Testis (tissue), 3 donors: ENCODE data around the gene APLF. TPM values are rescaled to one million over a fixed set of nuclear protein-coding genes. Genes with fewer than 3 reads are reported as not detected.
A peak's percentile ranks its signal among the peaks of the same experiment; 100 is the strongest.

ENCODE experiments used
- DNase-seq: peaks from one replicate; pipeline ENCODE4 v3.0.0-alpha.2; 2019
- H3K27ac ChIP-seq, 2 donors: fragments of 200-600 bp; sonication (generic); one replicate each; pipeline ENCODE4 v1.5.1; 2019
- H3K27me3 ChIP-seq: fragments of 200-600 bp; sonication (generic); one replicate; pipeline ENCODE4 v1.5.1; 2019
- H3K36me3 ChIP-seq: fragments of 200-600 bp; sonication (generic); one replicate; pipeline ENCODE4 v1.5.1; 2017; ENCODE audit warnings: low read depth; ENCODE audit errors: missing control alignments
- H3K4me1 ChIP-seq: fragments of 200-600 bp; sonication (generic); one replicate; pipeline ENCODE4 v1.5.1; 2019
- H3K4me3 ChIP-seq, 2 donors: fragments of 200-600 bp; sonication (generic); one replicate each; pipeline ENCODE4 v1.5.1; 2017 to 2019
- H3K9me3 ChIP-seq: fragments of 200-600 bp; sonication (generic); one replicate; pipeline ENCODE4 v1.5.1; 2017
- POLR2A ChIP-seq: fragments of 450-650 bp; IDR thresholded peaks from one replicate; pipeline ENCODE4 v1.6.1; 2017; ENCODE audit warnings: antibody characterized with exemption, mild to moderate bottlenecking, moderate library complexity
- WGBS, 2 donors: methylation state at CpG; one replicate each; pipeline ENCODE4 v1.1.5; 2018; 5-methylcytosine and 5-hydroxymethylcytosine counted together
- intact Hi-C: fragments of 100-400 bp; cut with DNase I; formaldehyde crosslinking; loops from one replicate; pipeline ENCODE4 v1.15.1; 2023; ENCODE audit warnings: low total_unique reads
- polyA plus RNA-seq: library from polyadenylated mRNA; stranded (reverse); fragments of 350-450 nt; fragmentation: Illumina TruSeq; extraction: RNeasy Lipid Tissue Mini Kit (QIAGEN cat#74804); gene quantifications from one replicate; pipeline ENCODE4 v1.2.3, GENCODE V29; 2014; ENCODE audit warnings: low read depth, low replicate concordance; ENCODE audit not compliant: insufficient read depth
- total RNA-seq, 2 donors: library from RNA; depleted of rRNA; stranded (reverse); fragments of >200 nt; gene quantifications; one replicate each; pipeline ENCODE4 v1.2.3, GENCODE V29; 2016
- TF ChIP-seq, protein P1 (sequence below), 3 experiments: fragments of 450-650 bp in 2 of 3; fragments of 200-600 bp in 1 of 3; sonication (generic) in 1 of 3; IDR thresholded peaks; one replicate each; pipeline ENCODE4 v1.5.1; 2016 to 2019; ENCODE audit warnings: antibody characterized with exemption in 3 of 3, mild to moderate bottlenecking in 2 of 3, moderate library complexity in 1 of 3

The APLF gene
- total and polyA plus RNA-seq, 3 donors from 2014 or later, result 6.6 to 21.7 (median 14.7) TPM

DNA sequence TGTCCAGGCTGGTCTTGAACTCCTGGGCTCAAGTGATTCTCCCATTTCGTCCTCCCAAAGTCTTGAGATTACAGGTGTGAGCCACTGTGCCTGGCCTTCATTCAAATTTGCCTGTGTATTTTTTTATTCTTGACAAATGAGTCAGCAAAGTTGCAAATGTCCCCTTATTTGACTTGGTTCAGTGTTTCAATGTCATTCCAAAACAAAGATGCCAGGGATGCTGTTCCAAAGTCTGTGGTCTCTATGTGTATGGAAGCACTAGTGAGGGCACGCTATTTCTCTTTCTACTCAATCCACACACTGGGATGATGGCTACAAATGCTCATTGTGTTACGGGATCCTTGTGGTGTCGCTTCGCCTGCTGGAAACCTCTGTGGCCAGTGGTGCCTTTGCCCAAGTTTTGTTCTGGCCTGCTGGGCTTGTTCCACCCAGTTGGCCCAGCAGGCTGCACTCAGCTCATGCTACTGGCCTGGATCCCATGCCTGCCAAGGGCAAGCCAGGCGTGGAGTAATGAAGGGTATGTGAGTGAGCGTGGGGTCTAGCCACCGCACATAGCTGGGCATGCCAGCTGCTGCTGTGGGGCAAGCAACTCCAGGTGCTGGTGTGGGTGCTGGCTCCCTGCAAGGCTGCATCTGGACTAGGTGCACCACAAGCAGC, 35.9 kb upstream of the APLF start:
- DNase-seq, result no peak
- Histone ChIP-seq H3K27me3 (no peaks in the 10 kb centered on the region), H3K36me3 (no peaks in the 10 kb centered on the region), H3K9me3 (no peaks in the 10 kb centered on the region), H3K4me1 (peaks cover 24% of the 10 kb centered on the region), H3K4me3 (no peak overlapping the region), H3K27ac (no peak overlapping the region)
- intact Hi-C loops, result loop anchor here (10.0 kb wide), 1 partner anchor 67 kb away; the partner anchor contains the start of gene PLEK
- WGBS, 2 donors, result 70 to 83% methylated on average over 5 to 8 of the region's 8 CpGs
- TF ChIP-seq, protein P1, sequence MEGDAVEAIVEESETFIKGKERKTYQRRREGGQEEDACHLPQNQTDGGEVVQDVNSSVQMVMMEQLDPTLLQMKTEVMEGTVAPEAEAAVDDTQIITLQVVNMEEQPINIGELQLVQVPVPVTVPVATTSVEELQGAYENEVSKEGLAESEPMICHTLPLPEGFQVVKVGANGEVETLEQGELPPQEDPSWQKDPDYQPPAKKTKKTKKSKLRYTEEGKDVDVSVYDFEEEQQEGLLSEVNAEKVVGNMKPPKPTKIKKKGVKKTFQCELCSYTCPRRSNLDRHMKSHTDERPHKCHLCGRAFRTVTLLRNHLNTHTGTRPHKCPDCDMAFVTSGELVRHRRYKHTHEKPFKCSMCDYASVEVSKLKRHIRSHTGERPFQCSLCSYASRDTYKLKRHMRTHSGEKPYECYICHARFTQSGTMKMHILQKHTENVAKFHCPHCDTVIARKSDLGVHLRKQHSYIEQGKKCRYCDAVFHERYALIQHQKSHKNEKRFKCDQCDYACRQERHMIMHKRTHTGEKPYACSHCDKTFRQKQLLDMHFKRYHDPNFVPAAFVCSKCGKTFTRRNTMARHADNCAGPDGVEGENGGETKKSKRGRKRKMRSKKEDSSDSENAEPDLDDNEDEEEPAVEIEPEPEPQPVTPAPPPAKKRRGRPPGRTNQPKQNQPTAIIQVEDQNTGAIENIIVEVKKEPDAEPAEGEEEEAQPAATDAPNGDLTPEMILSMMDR (IDR thresholded peaks at IDR 0.05), result no peak
- no peak for TF ChIP-seq POLR2A

DNA sequence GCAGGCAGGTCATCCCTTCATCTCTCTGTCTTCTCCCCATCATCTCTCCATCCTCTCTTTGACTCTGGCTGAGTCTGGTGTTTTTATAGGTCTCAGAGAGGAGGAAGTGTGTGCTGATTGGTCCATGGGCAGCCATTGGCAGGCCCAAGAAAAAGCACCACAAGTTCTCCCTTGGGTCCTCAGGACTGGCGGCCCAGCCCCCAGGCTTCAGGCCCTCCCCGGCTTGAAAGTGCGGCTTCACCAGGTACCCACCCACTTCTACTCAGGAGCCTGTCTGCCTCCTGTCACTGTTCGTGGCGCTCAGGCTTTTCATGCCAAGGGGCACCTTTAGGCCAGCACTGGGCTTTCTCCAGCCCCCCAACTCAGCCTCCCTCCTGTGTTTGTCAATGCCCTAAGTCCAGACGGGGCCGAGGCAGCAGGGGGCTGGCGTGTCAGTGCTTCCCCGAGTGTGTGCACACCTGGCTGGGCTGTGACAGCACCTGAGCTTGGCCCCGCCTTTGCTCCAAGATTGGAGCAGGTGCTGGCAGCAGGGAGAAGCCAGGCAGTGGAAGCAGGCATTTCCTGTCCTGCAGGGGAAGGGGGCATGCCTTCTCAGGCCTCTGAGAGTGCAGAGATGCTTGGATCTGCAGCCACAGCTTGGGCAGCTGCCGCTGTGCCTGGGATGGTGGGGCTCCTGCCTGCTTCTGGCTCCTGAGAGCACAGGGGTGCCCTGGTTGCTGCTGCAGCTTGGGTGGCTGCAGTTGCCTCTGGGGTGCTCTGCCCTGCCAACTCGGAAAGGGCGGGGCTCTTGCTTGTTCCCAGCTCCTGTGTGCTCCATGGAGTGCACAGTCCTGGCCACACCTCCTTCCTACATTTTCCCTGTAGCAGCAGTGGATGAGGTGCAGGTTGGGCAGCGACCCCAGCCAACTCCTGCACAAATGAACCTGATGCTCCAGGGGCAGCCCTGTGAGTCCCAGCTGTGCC, 34.4 kb upstream of the APLF start:
- H3K4me3 ChIP-seq, result no peak overlapping the region
- intact Hi-C loops, result loop anchor here (10.0 kb wide), 1 partner anchor 68 kb away; the partner anchor contains the start of gene PLEK
- WGBS, 2 donors, result 89 to 90% methylated on average over 3 to 14 of the region's 14 CpGs
- TF ChIP-seq, protein P1 (IDR thresholded peaks at IDR 0.05), result no peak
- TF ChIP-seq POLR2A, result no peak
- no peaks in the 10 kb centered on the region for H3K36me3 ChIP-seq
- H3K4me1 ChIP-seq, result peaks cover 30% of the 10 kb centered on the region
- H3K27me3 ChIP-seq, result no peaks in the 10 kb centered on the region
- no peak overlapping the region for H3K27ac ChIP-seq
- no peak for DNase-seq
- no peaks in the 10 kb centered on the region for H3K9me3 ChIP-seq

DNA sequence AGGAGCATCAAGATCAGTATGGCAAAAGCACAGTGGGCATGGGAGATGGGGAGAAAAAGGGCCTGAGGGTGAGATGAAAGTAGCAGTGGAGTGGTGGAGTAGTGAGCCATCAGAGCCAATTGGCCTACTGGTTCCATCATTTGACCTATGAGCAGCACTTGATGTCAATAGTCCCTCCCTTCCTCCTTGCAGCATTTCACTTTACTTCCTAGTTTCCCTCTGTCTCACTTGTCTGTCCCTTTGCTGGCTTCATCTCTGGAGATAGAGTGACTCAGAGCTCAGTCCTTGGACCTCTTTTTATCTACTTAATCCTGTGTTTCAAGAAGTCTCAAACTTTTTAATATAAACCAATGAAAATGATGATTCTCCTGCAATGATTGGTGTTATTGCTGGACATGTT, 32.4 kb upstream of the APLF start:
- TF ChIP-seq, protein P1 (IDR thresholded peaks at IDR 0.05), result no peak
- no peak for TF ChIP-seq POLR2A
- H3K4me1 ChIP-seq, result peaks cover 21% of the 10 kb centered on the region
- intact Hi-C loops, result loop anchor here (10.0 kb wide), 1 partner anchor 70 kb away; the partner anchor contains the start of gene PLEK
- peak overlapping the region; percentile 41 to 77 for H3K27ac ChIP-seq
- no peaks in the 10 kb centered on the region for H3K27me3 ChIP-seq
- DNase-seq, result no peak
- no peak overlapping the region for H3K4me3 ChIP-seq
- no peaks in the 10 kb centered on the region for H3K36me3 ChIP-seq
- H3K9me3 ChIP-seq, result no peaks in the 10 kb centered on the region

DNA sequence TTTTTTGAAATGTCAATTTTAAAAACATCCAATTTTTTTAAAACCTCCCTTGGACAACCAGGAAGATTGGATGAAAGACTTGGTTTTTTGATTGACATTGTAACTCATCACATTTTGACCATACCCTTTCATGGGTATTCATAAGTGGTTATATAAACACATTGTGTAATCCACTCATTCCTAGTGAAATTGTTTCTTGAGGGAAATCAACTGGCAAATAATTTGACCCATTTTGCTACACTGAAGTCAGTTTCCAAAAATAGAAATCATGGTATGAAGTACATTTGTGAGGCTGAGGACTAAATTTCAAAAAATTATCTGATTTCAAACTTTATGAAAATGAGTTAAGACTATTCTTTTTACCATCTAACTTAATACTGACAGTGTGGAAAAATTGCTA, 31.8 kb upstream of the APLF start:
- TF ChIP-seq POLR2A, result no peak
- TF ChIP-seq, protein P1 (IDR thresholded peaks at IDR 0.05), result no peak
- Histone ChIP-seq H3K27me3 (no peaks in the 10 kb centered on the region), H3K9me3 (no peaks in the 10 kb centered on the region), H3K4me3 (no peak overlapping the region), H3K36me3 (no peaks in the 10 kb centered on the region), H3K27ac (peak overlapping the region; percentile 41 to 77), H3K4me1 (peaks cover 21% of the 10 kb centered on the region)
- intact Hi-C loops, result loop anchor here (10.0 kb wide), 1 partner anchor 71 kb away; the partner anchor contains the start of gene PLEK
- DNase-seq, result no peak
